NCI-H2081 (cell line): ENCODE measurements around the gene RPH3AL.
"Not testable (repeated sequence)": the region's sequence is repeated elsewhere in the genome, so short reads cannot be mapped to it uniquely, and the experiment has no call there.

Experiments
- DNase-seq, 2 experiments: peaks; one replicate each; lab custom pipeline; 2025; lab: John Stamatoyannopoulos, UW

The RPH3AL gene

GRCh38 chr17:379531-380465 lies 27.2 kb upstream of the RPH3AL start:
- DNase-seq, result no peak

DNA sequence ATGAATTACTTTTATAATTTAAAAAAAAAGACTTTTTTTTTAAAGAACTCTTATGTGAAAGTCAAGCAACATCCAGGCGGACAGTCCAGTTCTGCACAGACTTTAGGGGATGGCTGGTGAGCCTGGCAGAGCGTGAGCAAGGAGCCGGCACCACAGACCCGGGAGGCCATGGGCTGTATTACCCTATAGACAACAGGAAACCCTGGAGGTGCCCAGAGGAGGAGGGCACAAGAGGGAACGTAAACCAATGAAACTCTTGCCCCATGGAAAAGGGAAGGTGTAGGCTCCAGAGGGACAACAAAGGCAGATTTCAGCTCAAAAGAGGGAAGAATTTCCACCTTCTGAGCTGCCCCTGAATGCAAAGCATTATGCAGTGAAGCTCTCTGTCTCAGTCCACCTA lies 25.5 kb upstream of the RPH3AL start:
- peak in 1 of 2 experiments; percentile 6 for DNase-seq

GRCh38 chr17:376936-377863 lies 24.6 kb upstream of the RPH3AL start:
- DNase-seq, result no peak

DNA sequence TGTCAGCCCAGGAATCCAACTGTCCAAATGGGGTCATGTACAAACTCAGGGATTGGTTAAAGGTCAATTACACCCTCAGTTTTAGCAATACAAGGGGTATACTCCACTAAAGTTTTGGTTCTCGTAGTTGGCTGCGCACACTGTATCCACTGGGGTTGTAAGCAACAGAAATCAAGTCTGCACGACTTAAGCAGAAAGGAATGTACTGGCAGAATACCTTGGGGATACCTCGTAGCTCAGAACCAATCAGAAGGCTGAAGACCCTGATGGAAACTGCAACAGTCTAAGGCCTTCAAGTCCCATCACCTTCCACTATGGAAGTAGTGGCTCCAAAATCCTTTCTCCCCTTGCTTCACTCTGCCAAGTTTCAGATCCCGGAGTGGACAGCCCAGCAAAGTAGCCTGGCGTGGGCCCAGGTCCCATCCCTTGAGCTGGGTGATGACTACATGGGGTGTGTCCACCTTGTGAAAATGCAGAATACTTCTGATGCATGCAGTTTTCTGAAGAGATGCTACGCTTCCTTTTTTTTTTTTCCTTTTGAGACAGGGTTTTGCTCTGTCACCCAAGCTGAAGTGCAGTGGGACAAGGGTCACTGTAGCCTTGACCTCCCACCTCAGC lies 21.1 kb upstream of the RPH3AL start:
- DNase-seq, result no peak

GRCh38 chr17:372157-373152 lies 19.8 kb upstream of the RPH3AL start:
- no peak for DNase-seq

- DNase-seq, result no peak
Observed at GRCh38 chr17:371583-371982, 19.0 kb upstream of the RPH3AL start.

- DNase-seq, result not testable (repeated sequence)
Observed at GRCh38 chr17:367656-368055, 15.0 kb upstream of the RPH3AL start.

DNA sequence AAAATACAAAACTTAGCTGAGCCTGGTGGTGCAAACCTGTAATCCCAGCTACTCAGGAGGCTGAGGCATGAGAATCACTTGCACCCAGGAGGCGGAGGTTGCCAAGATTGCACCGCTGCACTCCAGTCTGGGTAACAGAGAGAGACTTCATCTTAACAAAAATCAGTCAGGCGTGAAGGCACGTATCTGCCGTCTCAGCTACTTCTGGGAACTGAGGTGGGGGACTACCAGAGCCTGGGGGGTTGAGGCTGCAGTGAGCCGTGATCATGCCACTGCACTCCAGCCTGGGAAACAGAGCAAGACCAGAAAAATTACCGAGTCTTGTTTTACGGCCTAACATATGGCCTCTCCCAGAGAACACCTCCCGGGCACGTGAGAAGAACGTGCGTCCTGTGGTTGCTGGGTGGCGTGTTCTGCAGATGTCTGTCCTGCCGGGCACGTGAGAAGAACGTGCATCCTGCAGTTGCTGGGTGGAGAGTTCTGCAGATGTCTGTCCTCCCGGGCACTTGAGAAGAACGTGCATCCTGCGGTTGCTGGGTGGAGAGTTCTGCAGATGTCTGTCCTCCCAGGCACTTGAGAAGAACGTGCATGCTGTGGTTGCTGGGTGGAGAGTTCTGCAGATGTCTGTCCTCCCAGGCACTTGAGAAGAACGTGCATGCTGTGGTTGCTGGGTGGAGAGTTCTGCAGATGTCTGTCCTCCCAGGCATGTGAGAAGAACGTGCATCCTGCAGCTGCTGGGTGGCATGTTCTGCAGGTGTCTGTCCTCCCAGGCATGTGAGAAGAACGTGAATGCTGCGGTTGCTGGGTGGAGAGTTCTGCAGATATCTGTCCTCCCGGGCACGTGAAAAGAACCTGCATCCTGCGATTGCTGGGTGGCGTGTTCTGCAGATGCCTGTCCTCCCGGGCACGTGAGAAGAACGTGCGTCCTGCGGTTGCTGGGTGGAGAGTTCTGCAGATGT lies 14.3 kb upstream of the RPH3AL start:
- DNase-seq, result not testable (repeated sequence)

DNA sequence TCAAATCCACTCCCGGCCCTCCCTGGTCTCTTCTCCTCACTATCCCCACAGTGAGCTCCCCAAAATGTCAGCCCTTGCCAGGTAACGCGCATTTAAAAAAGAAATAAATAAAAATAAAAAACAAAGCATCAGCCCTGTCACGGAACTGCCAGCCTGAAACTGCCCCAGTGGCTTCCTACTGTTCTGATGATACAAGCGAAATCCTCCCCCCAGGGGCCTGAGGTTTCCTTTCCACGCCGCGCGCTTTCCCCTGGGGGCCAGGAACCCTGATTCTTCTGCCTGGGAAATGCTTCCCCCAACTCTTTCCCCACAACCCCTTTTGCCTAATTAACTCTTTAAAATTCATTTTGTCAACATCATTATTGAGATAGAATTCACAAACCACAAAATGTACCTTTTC lies 12.2 kb upstream of the RPH3AL start:
- no peak for DNase-seq

DNA sequence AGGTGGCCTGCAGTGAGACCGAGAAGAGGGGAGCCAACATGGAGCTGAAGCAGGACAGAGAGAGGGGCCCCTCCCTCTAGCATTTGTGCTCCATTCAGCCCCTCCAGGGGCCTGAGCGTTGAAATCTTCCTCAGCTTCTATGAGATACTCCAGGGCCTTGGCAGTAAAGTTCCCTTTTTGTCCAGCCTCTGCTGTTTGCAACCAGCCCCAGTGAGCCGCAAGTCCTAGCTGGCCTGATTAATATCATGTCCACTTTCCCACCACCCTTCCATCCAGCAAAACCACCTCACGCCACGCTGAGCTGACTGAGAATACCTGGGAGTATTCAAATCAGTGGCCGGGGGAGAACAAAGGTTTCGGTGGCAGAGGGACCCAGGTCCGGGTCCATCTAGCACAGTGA lies 11.7 kb upstream of the RPH3AL start:
- DNase-seq, result no peak

DNA sequence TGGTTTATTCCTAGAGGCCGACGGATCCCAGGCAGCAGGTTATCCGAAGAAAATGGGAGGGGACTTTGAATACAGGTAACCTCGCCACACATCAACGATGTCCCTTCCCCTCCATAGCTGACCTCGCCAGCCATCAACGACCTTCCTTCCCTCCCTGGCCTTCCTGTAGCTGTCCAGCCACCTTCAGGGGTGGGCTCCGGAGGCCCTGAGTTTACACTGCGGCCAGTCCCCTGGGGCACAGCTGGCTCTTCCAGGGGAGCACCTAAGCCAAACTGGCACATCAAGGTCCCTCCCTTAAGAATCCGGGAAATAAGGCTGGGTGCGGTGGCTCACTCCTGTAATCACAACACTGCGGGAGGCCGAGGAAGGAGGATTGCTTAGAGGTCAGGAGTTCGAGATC lies 10.1 kb upstream of the RPH3AL start:
- no peak for DNase-seq

DNA sequence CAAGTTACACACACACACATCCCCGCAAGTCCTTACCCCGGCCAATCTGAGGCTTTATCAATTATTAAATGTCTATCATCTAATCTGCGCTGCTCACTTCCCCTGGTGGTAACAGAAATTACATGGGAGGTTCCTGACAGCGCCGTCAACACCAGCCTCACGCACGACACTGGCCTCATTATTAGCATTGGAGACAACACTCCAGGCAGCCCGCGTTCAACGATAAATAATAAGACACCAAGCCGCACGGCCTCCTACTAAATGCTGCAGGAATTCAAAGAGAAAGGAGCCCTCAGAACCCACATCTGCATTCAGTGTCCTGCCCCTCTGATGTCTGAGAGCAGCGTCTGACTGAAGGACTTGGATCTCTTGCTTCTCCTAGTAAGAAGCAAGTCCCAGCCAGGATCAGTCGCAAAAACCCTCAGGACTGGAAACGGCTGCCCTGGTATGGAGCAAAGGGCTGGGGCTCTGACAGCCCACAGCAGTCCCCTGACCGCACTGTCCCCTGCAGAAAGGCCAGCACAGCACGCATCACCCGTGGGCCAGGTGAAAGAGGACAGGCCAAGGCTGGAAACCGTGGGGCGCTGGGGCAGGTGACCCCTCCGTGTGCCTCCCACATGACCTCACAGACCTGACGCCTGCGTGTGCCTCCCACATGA lies 7.6 kb upstream of the RPH3AL start:
- DNase-seq, result no peak

- DNase-seq, result no peak
Observed at GRCh38 chr17:358491-359151, 6.0 kb upstream of the RPH3AL start.

- no peak for DNase-seq
Observed at GRCh38 chr17:357644-358043, 5.0 kb upstream of the RPH3AL start.

GRCh38 chr17:356671-357434 lies 4.2 kb upstream of the RPH3AL start:
- DNase-seq, result no peak

DNA sequence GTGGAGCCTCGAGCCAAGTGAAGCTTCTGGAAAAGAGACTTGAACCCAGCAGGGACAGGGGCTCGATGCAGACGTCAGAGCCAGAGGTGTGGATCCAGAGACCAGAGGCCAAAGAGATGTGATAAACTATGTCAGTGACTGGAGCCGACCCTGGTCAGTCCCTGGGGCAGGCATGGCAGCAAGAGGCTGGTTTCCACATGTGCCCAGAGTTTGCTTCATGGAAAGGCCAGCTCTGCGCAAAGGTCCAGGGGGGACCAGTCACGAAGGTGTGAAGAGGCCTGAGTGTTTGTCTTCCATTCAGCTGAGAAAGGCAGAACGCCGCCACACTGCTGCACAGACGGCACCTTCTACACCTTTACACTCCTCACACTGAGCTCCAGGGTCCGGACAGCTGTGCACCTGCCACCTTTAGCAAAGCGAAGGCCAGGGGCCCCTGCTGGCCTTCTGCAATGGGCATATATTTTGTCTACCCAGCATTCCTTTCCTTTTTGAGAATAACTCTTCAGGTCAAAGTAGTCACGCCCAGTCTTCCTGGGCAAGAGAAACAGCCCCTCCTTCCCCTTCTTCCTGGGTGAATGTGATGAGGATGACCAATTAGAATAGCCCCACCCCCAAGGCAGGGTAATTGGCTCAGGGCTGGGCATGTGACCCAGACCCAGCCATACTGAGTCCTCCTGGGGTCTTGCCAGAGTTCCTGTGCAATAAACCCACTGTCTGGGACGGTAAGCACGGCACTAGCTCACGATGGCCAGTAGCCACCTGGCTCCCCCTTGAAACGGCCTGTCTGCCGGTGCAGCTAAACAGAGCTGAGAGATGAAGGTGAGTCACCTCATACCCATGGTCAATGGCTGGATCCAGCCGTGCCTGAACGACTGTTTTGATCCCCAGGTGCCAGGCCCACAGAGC lies 2.3 kb upstream of the RPH3AL start:
- DNase-seq, result no peak

DNA sequence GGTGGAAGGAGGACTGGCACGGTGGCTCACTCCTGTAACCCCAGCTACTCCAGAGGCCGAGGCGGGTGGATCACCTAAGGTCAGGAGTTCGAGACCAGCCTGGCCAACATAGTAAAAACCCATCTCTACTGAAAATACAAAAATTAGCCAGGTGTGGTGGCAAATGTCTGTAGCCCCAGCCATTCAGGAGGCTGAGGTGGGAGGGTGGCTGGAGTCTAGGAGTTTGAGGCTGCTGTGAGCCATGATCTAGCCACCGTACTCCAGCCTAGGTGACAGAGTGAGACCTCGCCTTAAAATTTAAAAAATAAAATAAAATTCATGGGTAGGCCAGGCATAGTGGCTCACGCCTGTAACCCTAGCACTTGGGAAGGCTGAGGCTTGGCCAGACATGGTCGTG lies 1.2 kb upstream of the RPH3AL start:
- DNase-seq, result no peak
